HepG2 (cell line): ENCODE results near the gene VAMP8. TPM values are rescaled to one million over a fixed set of nuclear protein-coding genes. Genes with fewer than 3 reads are reported as not detected.

Experiments
- BRCA1 ChIP-seq: sonication (generic); formaldehyde crosslinking; IDR thresholded peaks from 2 replicates; pipeline ENCODE4 v1.4.0; 2020; ENCODE audit warnings: missing genetic modification reagents
- BRF2 ChIP-seq: sonication (generic); formaldehyde crosslinking; IDR thresholded peaks from 2 replicates; pipeline ENCODE4 v1.8.1; 2022; ENCODE audit warnings: mild to moderate bottlenecking, missing genetic modification reagents
- HNF4A ChIP-seq: sonication (generic); formaldehyde crosslinking; IDR thresholded peaks from 2 replicates; pipeline ENCODE4 v1.4.0; 2020; ENCODE audit warnings: missing genetic modification reagents
- HNF4G ChIP-seq, 2 experiments: sonication (generic) in 1 of 2; formaldehyde crosslinking in 1 of 2; IDR thresholded peaks; 2 replicates each; pipeline versions ENCODE4 v1.4.0 to v1.6.1; 2011 to 2020; ENCODE audit warnings: borderline replicate concordance in 2 of 2, low read depth in 2 of 2, mild to moderate bottlenecking in 2 of 2, low read length in 1 of 2, missing genetic modification reagents in 1 of 2, moderate library complexity in 1 of 2
- KDM1A ChIP-seq: IDR thresholded peaks from 2 replicates; pipeline ENCODE4 v1.6.1; 2016; ENCODE audit warnings: missing compliant biosample characterization
- KDM3A ChIP-seq: IDR thresholded peaks from 2 replicates; pipeline ENCODE4 v1.6.1; 2018; ENCODE audit warnings: low read depth, missing compliant biosample characterization
- KLF13 ChIP-seq: sonication (generic); formaldehyde crosslinking; IDR thresholded peaks from 2 replicates; pipeline ENCODE4 v1.4.0; 2020; ENCODE audit warnings: mild to moderate bottlenecking, missing genetic modification reagents
- NFKB2 ChIP-seq: sonication (generic); formaldehyde crosslinking; IDR thresholded peaks from 2 replicates; pipeline ENCODE4 v1.4.0; 2020; ENCODE audit warnings: missing genetic modification reagents, borderline replicate concordance
- PAWR ChIP-seq: sonication (generic); formaldehyde crosslinking; IDR thresholded peaks from 2 replicates; pipeline ENCODE4 v1.4.0; 2020; ENCODE audit warnings: missing genetic modification reagents, mild to moderate bottlenecking, borderline replicate concordance
- RARA ChIP-seq: IDR thresholded peaks from 2 replicates; pipeline ENCODE4 v1.6.1; 2016; ENCODE audit warnings: missing genetic modification reagents, missing compliant biosample characterization
- RFX1 ChIP-seq: fragments of 450-650 bp; IDR thresholded peaks from 2 replicates; pipeline ENCODE4 v1.6.1; 2017
- SNAPC5 ChIP-seq: sonication (generic); formaldehyde crosslinking; IDR thresholded peaks from 2 replicates; pipeline ENCODE4 v1.8.1; 2023; ENCODE audit warnings: mild to moderate bottlenecking, missing genetic modification reagents, borderline replicate concordance
- ZFP41 ChIP-seq: sonication (generic); formaldehyde crosslinking; IDR thresholded peaks from 2 replicates; pipeline ENCODE4 v1.4.0; 2020; ENCODE audit warnings: mild to moderate bottlenecking, missing genetic modification reagents, borderline replicate concordance
- ZFY ChIP-seq: sonication (generic); formaldehyde crosslinking; IDR thresholded peaks from 2 replicates; pipeline ENCODE4 v1.4.0; 2020; ENCODE audit warnings: missing genetic modification reagents
- ZKSCAN8 ChIP-seq: IDR thresholded peaks from 2 replicates; pipeline ENCODE4 v1.6.1; 2016; ENCODE audit warnings: borderline replicate concordance, missing genetic modification reagents, missing compliant biosample characterization
- ZNF10 ChIP-seq: sonication (generic); formaldehyde crosslinking; IDR thresholded peaks from 2 replicates; pipeline ENCODE4 v1.4.0; 2020; ENCODE audit warnings: mild to moderate bottlenecking, low read depth, missing genetic modification reagents, borderline replicate concordance
- ZNF205 ChIP-seq: IDR thresholded peaks from 2 replicates; pipeline ENCODE4 v1.6.1; 2018; ENCODE audit warnings: missing biosample characterization, missing genetic modification reagents
- ZNF280D ChIP-seq: sonication (generic); formaldehyde crosslinking; IDR thresholded peaks from 2 replicates; pipeline ENCODE4 v1.5.1; 2020; ENCODE audit warnings: mild to moderate bottlenecking, missing genetic modification reagents
- ZNF562 ChIP-seq: sonication (generic); formaldehyde crosslinking; IDR thresholded peaks from 2 replicates; pipeline ENCODE4 v1.8.0; 2022; ENCODE audit warnings: missing genetic modification reagents, borderline replicate concordance
- ZNF574 ChIP-seq: sonication (generic); formaldehyde crosslinking; IDR thresholded peaks from 2 replicates; pipeline ENCODE4 v1.4.0; 2020; ENCODE audit warnings: missing genetic modification reagents
- ZNF704 ChIP-seq: sonication (generic); formaldehyde crosslinking; IDR thresholded peaks from 2 replicates; pipeline ENCODE4 v1.8.1; 2023; ENCODE audit warnings: mild to moderate bottlenecking, inconsistent platforms, moderate library complexity, missing genetic modification reagents, borderline replicate concordance
- polyA plus RNA-seq, 8 experiments: library from polyadenylated mRNA; depleted of rRNA in 3 of 8; stranded (reverse) in 7 of 8; unstranded in 1 of 8; fragments of >200 nt; fragmentation: Illumina TruSeq in 4 of 8; extraction: Trizol in 4 of 8; gene quantifications; 2 replicates each; pipeline versions ENCODE4 v1.2.1 to v1.2.3, GENCODE V29; 2011 to 2016; ENCODE audit warnings: low read depth in 4 of 8, missing spikeins in 1 of 8, mixed read lengths in 1 of 8; ENCODE audit not compliant: insufficient read depth in 1 of 8
- total RNA-seq, 5 experiments: library from RNA; depleted of rRNA; stranded (reverse); fragments of >200 nt; fragmentation: Illumina TruSeq; extraction: Trizol; gene quantifications; 2 replicates each; pipeline ENCODE4 v1.2.3, GENCODE V29; 2016; ENCODE audit warnings: low read depth in 1 of 5

The VAMP8 gene
- total and polyA plus RNA-seq, 2 of the 13 experiments (the other 11 are each of a cell fraction or from before 2014, with no cell fraction given): 83.3 to 157 TPM

- no peak for TF ChIP-seq RARA (CRISPR knock-in tag)
- no peak for TF ChIP-seq RFX1
- 0 out of 2 replicates have a peak, but pooled peaks have one; percentile 53 for TF ChIP-seq BRCA1 (CRISPR knock-in tag)
- TF ChIP-seq ZKSCAN8 (CRISPR knock-in tag): peak; percentile 34; the same call in 1 of the 2 replicates
- TF ChIP-seq ZNF562: no peak
- TF ChIP-seq ZNF704: peak; percentile 84; the same call in 1 of the 2 replicates
- peak; percentile 62; the same call in 1 of the 2 replicates for TF ChIP-seq ZNF280D (CRISPR knock-in tag)
- peak; percentile 74 for TF ChIP-seq ZNF574 (CRISPR knock-in tag)
- no peak for TF ChIP-seq SNAPC5
- TF ChIP-seq PAWR (CRISPR knock-in tag): no peak
- peak; percentile 88 for TF ChIP-seq ZFY (CRISPR knock-in tag)
- TF ChIP-seq HNF4A (CRISPR knock-in tag): peak; percentile 34; the same call in 1 of the 2 replicates
- TF ChIP-seq ZNF10: no peak
- peak; percentile 94 for TF ChIP-seq NFKB2 (CRISPR knock-in tag)
- no peak for TF ChIP-seq KLF13 (CRISPR knock-in tag)
- no peak; the same call in 1 of the 2 replicates for TF ChIP-seq BRF2 (CRISPR knock-in tag)
- peak; percentile 35; the same call in 1 of the 2 replicates for TF ChIP-seq ZNF205 (CRISPR knock-in tag)
- peak; percentile 43; the same call in 1 of the 2 replicates for TF ChIP-seq KDM3A (CRISPR knock-in tag)
- peak; percentile 20; the same call in 1 of the 2 replicates for TF ChIP-seq ZFP41 (CRISPR knock-in tag)
- TF ChIP-seq KDM1A (CRISPR knock-in tag): no peak
- TF ChIP-seq HNF4G (IDR thresholded peaks at IDR 0.05; ENCODE audit: borderline replicate concordance, low read depth, low read length): no peak; the same call in 1 of the 2 replicates
- TF ChIP-seq HNF4G (CRISPR knock-in tag; IDR thresholded peaks at IDR 0.05; ENCODE audit: borderline replicate concordance, low read depth): 0 out of 2 replicates have a peak, but pooled peaks have one; percentile 14
Measured at GRCh38 chr2:85595301-85596025, 18.1 kb downstream of the VAMP8 start, which contains the start of gene RNF181 (continued).
